ENCODE results near the gene TMEM119. TPM values are rescaled to one million over a fixed set of nuclear protein-coding genes. Genes with fewer than 3 reads are reported as not detected.

Gene TMEM119
- total and polyA plus RNA-seq, 10 of the 15 experiments (the other 5 are each of a cell fraction or from before 2014, with no cell fraction given) = 0.11 to 0.44 (median 0.19) TPM; not detected in 5

DNA sequence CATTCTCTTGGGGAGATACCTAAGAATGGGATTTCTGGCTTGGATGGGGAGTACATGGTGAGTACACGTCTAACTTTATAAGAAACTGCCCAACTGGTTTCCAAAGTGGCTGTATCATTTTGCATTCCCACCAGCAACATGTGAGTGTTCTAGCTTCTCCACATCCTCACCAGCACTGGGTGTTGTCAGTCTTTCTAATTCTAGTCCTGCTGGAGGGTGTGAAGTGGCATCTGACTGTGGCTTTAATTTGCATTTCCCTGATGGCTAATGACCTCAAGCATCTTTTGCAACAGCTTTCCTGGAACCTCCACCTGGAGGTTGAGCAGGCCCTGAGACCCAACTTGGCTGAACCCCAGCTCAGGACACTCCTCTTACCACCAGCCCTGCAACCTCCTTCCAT lies 18.0 kb upstream of the TMEM119 start (continued):
- TF ChIP-seq POLR2AphosphoS2 (IDR thresholded peaks at IDR 0.05; ENCODE audit: low read depth, low read length) (no peak), RAD21 (IDR thresholded peaks at IDR 0.05; ENCODE audit: insufficient read depth, low read depth, low read length) (no peak), YBX1 (IDR thresholded peaks at IDR 0.05) (no peak), KLF5 (IDR thresholded peaks at IDR 0.05; ENCODE audit: partially characterized antibody) (no peak), IKZF2 (IDR thresholded peaks at IDR 0.05) (no peak), CHD4 (IDR thresholded peaks at IDR 0.05) (no peak), SMARCA5 (IDR thresholded peaks at IDR 0.05) (peak; percentile 84; the same call in 1 of the 2 replicates), NR2C2 (IDR thresholded peaks at IDR 0.05; ENCODE audit: borderline replicate concordance, control insufficient read depth, insufficient read length, low read depth) (no peak), HSF1 (IDR thresholded peaks at IDR 0.05; ENCODE audit: low read depth, low read length) (no peak), MEF2A (IDR thresholded peaks at IDR 0.05; ENCODE audit: insufficient read depth, low read depth, low read length) (no peak), IRF4 (IDR thresholded peaks at IDR 0.05; ENCODE audit: low read depth, low read length) (no peak), BACH1 (IDR thresholded peaks at IDR 0.05; ENCODE audit: borderline replicate concordance) (no peak), BCL11A (IDR thresholded peaks at IDR 0.05; ENCODE audit: low read depth, low read length) (no peak), MAX (IDR thresholded peaks at IDR 0.05; ENCODE audit: low read depth, low read length) (no peak), SMC3 (IDR thresholded peaks at IDR 0.05; ENCODE audit: borderline replicate concordance, low read length) (no peak)
- TF ChIP-seq, protein P1, sequence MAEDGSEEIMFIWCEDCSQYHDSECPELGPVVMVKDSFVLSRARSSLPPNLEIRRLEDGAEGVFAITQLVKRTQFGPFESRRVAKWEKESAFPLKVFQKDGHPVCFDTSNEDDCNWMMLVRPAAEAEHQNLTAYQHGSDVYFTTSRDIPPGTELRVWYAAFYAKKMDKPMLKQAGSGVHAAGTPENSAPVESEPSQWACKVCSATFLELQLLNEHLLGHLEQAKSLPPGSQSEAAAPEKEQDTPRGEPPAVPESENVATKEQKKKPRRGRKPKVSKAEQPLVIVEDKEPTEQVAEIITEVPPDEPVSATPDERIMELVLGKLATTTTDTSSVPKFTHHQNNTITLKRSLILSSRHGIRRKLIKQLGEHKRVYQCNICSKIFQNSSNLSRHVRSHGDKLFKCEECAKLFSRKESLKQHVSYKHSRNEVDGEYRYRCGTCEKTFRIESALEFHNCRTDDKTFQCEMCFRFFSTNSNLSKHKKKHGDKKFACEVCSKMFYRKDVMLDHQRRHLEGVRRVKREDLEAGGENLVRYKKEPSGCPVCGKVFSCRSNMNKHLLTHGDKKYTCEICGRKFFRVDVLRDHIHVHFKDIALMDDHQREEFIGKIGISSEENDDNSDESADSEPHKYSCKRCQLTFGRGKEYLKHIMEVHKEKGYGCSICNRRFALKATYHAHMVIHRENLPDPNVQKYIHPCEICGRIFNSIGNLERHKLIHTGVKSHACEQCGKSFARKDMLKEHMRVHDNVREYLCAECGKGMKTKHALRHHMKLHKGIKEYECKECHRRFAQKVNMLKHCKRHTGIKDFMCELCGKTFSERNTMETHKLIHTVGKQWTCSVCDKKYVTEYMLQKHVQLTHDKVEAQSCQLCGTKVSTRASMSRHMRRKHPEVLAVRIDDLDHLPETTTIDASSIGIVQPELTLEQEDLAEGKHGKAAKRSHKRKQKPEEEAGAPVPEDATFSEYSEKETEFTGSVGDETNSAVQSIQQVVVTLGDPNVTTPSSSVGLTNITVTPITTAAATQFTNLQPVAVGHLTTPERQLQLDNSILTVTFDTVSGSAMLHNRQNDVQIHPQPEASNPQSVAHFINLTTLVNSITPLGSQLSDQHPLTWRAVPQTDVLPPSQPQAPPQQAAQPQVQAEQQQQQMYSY (CRISPR knock-in tag; IDR thresholded peaks at IDR 0.05) = no peak
- TF ChIP-seq, protein P2, sequence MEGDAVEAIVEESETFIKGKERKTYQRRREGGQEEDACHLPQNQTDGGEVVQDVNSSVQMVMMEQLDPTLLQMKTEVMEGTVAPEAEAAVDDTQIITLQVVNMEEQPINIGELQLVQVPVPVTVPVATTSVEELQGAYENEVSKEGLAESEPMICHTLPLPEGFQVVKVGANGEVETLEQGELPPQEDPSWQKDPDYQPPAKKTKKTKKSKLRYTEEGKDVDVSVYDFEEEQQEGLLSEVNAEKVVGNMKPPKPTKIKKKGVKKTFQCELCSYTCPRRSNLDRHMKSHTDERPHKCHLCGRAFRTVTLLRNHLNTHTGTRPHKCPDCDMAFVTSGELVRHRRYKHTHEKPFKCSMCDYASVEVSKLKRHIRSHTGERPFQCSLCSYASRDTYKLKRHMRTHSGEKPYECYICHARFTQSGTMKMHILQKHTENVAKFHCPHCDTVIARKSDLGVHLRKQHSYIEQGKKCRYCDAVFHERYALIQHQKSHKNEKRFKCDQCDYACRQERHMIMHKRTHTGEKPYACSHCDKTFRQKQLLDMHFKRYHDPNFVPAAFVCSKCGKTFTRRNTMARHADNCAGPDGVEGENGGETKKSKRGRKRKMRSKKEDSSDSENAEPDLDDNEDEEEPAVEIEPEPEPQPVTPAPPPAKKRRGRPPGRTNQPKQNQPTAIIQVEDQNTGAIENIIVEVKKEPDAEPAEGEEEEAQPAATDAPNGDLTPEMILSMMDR (IDR thresholded peaks at IDR 0.05 in 2 of 3, conservative IDR thresholded peaks at IDR 0.05 in 1 of 3; ENCODE audit: control insufficient read depth in 2 of 3, extremely low read depth in 1 of 3, insufficient read depth in 1 of 3, low read depth in 3 of 3, low read length in 3 of 3) = no peak
- TF ChIP-seq, protein P3, sequence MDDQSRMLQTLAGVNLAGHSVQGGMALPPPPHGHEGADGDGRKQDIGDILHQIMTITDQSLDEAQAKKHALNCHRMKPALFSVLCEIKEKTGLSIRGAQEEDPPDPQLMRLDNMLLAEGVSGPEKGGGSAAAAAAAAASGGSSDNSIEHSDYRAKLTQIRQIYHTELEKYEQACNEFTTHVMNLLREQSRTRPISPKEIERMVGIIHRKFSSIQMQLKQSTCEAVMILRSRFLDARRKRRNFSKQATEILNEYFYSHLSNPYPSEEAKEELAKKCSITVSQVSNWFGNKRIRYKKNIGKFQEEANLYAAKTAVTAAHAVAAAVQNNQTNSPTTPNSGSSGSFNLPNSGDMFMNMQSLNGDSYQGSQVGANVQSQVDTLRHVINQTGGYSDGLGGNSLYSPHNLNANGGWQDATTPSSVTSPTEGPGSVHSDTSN (IDR thresholded peaks at IDR 0.05; ENCODE audit: insufficient replicate concordance, low read depth, low read length) = no peak
- TF ChIP-seq, protein P4, sequence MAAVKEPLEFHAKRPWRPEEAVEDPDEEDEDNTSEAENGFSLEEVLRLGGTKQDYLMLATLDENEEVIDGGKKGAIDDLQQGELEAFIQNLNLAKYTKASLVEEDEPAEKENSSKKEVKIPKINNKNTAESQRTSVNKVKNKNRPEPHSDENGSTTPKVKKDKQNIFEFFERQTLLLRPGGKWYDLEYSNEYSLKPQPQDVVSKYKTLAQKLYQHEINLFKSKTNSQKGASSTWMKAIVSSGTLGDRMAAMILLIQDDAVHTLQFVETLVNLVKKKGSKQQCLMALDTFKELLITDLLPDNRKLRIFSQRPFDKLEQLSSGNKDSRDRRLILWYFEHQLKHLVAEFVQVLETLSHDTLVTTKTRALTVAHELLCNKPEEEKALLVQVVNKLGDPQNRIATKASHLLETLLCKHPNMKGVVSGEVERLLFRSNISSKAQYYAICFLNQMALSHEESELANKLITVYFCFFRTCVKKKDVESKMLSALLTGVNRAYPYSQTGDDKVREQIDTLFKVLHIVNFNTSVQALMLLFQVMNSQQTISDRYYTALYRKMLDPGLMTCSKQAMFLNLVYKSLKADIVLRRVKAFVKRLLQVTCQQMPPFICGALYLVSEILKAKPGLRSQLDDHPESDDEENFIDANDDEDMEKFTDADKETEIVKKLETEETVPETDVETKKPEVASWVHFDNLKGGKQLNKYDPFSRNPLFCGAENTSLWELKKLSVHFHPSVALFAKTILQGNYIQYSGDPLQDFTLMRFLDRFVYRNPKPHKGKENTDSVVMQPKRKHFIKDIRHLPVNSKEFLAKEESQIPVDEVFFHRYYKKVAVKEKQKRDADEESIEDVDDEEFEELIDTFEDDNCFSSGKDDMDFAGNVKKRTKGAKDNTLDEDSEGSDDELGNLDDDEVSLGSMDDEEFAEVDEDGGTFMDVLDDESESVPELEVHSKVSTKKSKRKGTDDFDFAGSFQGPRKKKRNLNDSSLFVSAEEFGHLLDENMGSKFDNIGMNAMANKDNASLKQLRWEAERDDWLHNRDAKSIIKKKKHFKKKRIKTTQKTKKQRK (IDR thresholded peaks at IDR 0.05; ENCODE audit: low read depth, low read length) = no peak

Measured in GM12878 (cell line).